Stimulated activated CD8-positive, alpha-beta memory T cell treated with anti-CD3 and anti-CD28 coated beads, Interleukin-4, amount 100 ng/mL, for 1 hour (primary cell): Measurements from ENCODE around the gene ITPR1.

Experiments
- DNase-seq, 2 donors: peaks; one replicate each; pipeline ENCODE4 v3.0.0-alpha.2; 2020; ENCODE audit warnings: low read depth in 2 of 2, low spot score in 1 of 2

Gene ITPR1

GRCh38 chr3:4633078-4634004 is 140.2 kb downstream of the ITPR1 start:
- no peak for DNase-seq

- no peak for DNase-seq
Observed at GRCh38 chr3:4634894-4635293, 141.7 kb downstream of the ITPR1 start.

- DNase-seq: no peak
Observed at GRCh38 chr3:4637265-4637664, 144.1 kb downstream of the ITPR1 start.

- DNase-seq: no peak
Observed at GRCh38 chr3:4641863-4642563, 148.9 kb downstream of the ITPR1 start.

GRCh38 chr3:4642611-4643010 is 149.5 kb downstream of the ITPR1 start:
- no peak for DNase-seq

- DNase-seq: no peak
Observed at GRCh38 chr3:4643904-4644547, 150.9 kb downstream of the ITPR1 start.

- DNase-seq: no peak
Observed at GRCh38 chr3:4644951-4645350, 151.8 kb downstream of the ITPR1 start.

- no peak for DNase-seq
Observed at GRCh38 chr3:4645468-4645867, 152.3 kb downstream of the ITPR1 start.

GRCh38 chr3:4647411-4647810 is 154.3 kb downstream of the ITPR1 start:
- DNase-seq: no peak

- no peak for DNase-seq
Observed at GRCh38 chr3:4655145-4656045, 162.2 kb downstream of the ITPR1 start.

GRCh38 chr3:4656059-4656458 is 162.9 kb downstream of the ITPR1 start:
- DNase-seq: no peak

- DNase-seq: no peak
Observed at GRCh38 chr3:4656626-4657328, 163.6 kb downstream of the ITPR1 start.

- no peak for DNase-seq
Observed at GRCh38 chr3:4660936-4661335, 167.8 kb downstream of the ITPR1 start.

- DNase-seq: no peak
Observed at GRCh38 chr3:4664412-4664811, 171.3 kb downstream of the ITPR1 start.

GRCh38 chr3:4665197-4665596 is 172.0 kb downstream of the ITPR1 start:
- DNase-seq: no peak

GRCh38 chr3:4666071-4666470 is 172.9 kb downstream of the ITPR1 start:
- DNase-seq: no peak

- DNase-seq: no peak
Observed at GRCh38 chr3:4670352-4670751, 177.2 kb downstream of the ITPR1 start.

GRCh38 chr3:4672725-4673275 is 179.7 kb downstream of the ITPR1 start:
- DNase-seq: no peak

- no peak for DNase-seq
Observed at GRCh38 chr3:4674216-4674615, 181.1 kb downstream of the ITPR1 start.

GRCh38 chr3:4675704-4676103 is 182.6 kb downstream of the ITPR1 start:
- no peak for DNase-seq
